GM23248 (cell line): ENCODE data around the gene LRRC36.

Experiments used
- EZH2 ChIP-seq: fragments of 200-600 bp; sonication (generic); IDR thresholded peaks from 2 replicates; pipeline ENCODE4 v1.6.1; 2018; ENCODE audit warnings: antibody characterized with exemption, mild to moderate bottlenecking; ENCODE audit not compliant: insufficient read depth, poor library complexity, severe bottlenecking
- EZH2phosphoT487 ChIP-seq: fragments of 200-600 bp; sonication (generic); IDR thresholded peaks from 2 replicates; pipeline ENCODE4 v1.6.1; 2018; ENCODE audit warnings: antibody characterized with exemption, moderate library complexity, mild to moderate bottlenecking, low read depth; ENCODE audit not compliant: insufficient read depth

GRCh38 chr16:67421030-67421429, 94.4 kb downstream of the LRRC36 start:
- no peak for TF ChIP-seq EZH2
- no peak for TF ChIP-seq EZH2phosphoT487
